ENCODE results near the gene SERINC5.

DNA sequence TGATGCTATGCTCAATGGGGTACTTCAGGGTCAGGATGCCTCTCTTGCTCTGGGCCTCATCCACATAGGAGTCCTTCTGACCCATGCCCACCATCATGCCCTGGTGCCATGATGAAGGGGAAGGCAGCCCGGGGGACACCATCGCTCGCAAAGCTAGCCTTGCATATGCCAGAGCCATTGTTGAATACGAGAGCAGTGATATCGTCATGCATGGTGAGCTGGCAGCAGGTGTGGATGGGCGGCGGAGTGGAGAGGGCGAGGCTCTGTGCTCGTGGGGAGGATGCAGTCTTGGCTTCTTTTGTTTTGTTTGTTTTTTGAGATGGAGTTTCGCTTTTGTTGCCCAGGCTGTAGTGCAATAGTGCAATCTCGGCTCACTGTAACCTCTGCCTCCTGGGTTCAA is 46.8 kb upstream of the SERINC5 start:
- TF ChIP-seq CTCF (conservative IDR thresholded peaks at IDR 0.05; ENCODE audit: low read length): no peak
- TF ChIP-seq EZH2phosphoT487 (IDR thresholded peaks at IDR 0.05; ENCODE audit: borderline replicate concordance): no peak
